Body of pancreas (tissue), 4 donors: ENCODE results near the gene TAP2. TPM values are rescaled to one million over a fixed set of nuclear protein-coding genes. Genes with fewer than 3 reads are reported as not detected.

Experiments used
- ATAC-seq: fragments of 150-250 bp; one replicate; pipeline ENCODE4 v1.9.1; 2016
- DNase-seq, 4 donors: peaks; one replicate each; pipeline ENCODE4 v3.0.0-alpha.2; 2019
- H3K27ac ChIP-seq, 4 donors: fragments of 200-600 bp; sonication (generic); 1 replicate in 3 of 4; 2 replicates in 1 of 4; pipeline versions ENCODE4 v1.5.1 to v1.6.1; 2016 to 2019; ENCODE audit warnings: mild to moderate bottlenecking in 1 of 4, mixed read lengths in 1 of 4, moderate library complexity in 1 of 4
- H3K27me3 ChIP-seq, 2 donors: fragments of 200-600 bp; sonication (generic); one replicate each; pipeline ENCODE4 v1.6.0; 2016; ENCODE audit warnings: mild to moderate bottlenecking in 1 of 2
- H3K36me3 ChIP-seq, 2 donors: fragments of 200-600 bp; sonication (generic); replicated peaks in 1 of 2; 2 replicates each; pipeline ENCODE4 v1.5.1; 2016; ENCODE audit warnings: low read depth in 2 of 2; ENCODE audit not compliant: insufficient read depth in 1 of 2
- H3K4me1 ChIP-seq: fragments of 200-600 bp; sonication (generic); one replicate; pipeline ENCODE4 v1.6.0; 2016
- H3K4me3 ChIP-seq, 2 donors: fragments of 200-600 bp; sonication (generic); 1 replicate in 1 of 2; 2 replicates in 1 of 2; pipeline ENCODE4 v1.5.1; 2016 to 2019
- H3K9me3 ChIP-seq, 3 donors: fragments of 200-600 bp; sonication (generic); 1 replicate in 2 of 3; 2 replicates in 1 of 3; pipeline ENCODE4 v1.5.1; 2016
- CTCF ChIP-seq, 7 experiments: fragments of 450-650 bp in 4 of 7; fragments of 200-600 bp in 3 of 7; sonication (generic) in 3 of 7; IDR thresholded peaks; one replicate each; pipeline ENCODE4 v1.5.1; 2016 to 2019; ENCODE audit warnings: antibody characterized with exemption in 7 of 7
- POLR2A ChIP-seq, 3 donors: fragments of 450-650 bp; IDR thresholded peaks; one replicate each; pipeline ENCODE4 v1.6.1; 2016; ENCODE audit warnings: antibody characterized with exemption in 3 of 3, mild to moderate bottlenecking in 2 of 3
- WGBS, 2 donors: methylation state at CpG; one replicate each; pipeline ENCODE4 v1.1.5; 2017; 5-methylcytosine and 5-hydroxymethylcytosine counted together
- intact Hi-C: fragments of 100-400 bp; cut with DNase I; formaldehyde crosslinking; loops from one replicate; pipeline ENCODE4 v1.15.1; 2023
- total RNA-seq, 2 donors: library from RNA; depleted of rRNA; stranded (reverse); fragments of >200 nt; gene quantifications; one replicate each; pipeline ENCODE4 v1.1.0, GENCODE V29; 2016

TAP2 gene
- total RNA-seq, 2 donors from 2014 or later = 5.2 to 13.8 TPM

- DNase-seq (no peak), ATAC-seq (no peak)
- no peak overlapping the region for H3K4me3 ChIP-seq
- peaks cover 20% of the 10 kb centered on the region for H3K4me1 ChIP-seq
- no peaks in the 10 kb centered on the region for H3K9me3 ChIP-seq
- no peaks in the 10 kb centered on the region for H3K36me3 ChIP-seq
- WGBS, 2 donors = 62 to 70% methylated on average over 8 of the region's 8 CpGs
- intact Hi-C loops = no loop called here
- H3K27ac ChIP-seq = no peak overlapping the region
- no peaks in the 10 kb centered on the region for H3K27me3 ChIP-seq
- no peak for TF ChIP-seq CTCF (IDR thresholded peaks at IDR 0.05)
- TF ChIP-seq POLR2A (IDR thresholded peaks at IDR 0.05) = no peak
These were observed 17.1 kb upstream of the TAP2 start for GRCh38 chr6:32855467-32856174.

DNA sequence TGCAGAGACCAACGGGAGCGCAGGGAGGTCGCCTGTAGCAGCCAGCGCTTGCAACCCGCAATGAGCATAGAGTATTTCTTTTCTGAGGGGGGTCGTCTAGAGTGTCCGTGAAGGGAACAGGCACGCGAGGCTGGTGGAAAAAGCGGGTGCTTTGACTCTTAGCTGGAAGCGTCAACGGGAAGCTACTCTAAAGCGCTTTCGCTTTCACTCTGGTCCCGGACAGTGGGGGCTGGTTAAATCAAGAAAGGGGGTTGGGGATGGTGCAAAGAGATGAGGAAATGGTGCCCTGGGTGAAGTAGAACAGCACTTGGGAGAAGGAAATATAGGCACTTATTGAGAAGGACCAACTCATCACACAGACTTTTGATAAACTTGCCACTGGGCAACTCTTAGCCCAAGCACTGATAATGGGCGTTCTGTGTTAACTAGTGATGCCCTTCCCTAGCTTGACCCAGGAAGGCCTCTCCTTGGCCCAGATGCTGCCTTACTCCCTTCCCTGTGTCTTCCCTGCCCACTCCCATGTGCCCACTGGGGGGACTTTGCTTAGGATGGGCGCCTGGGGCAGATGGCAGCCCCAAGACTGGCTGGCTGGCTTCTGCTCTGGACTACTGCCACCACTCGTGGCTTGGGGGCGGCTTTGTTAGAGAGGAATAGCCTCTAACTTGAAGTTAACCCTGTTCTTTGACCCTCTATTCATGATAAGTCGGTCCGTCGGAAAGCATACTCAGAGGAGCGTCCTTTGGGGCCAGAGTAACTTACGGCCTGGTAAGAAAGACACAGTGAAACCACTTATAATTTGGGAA is 16.0 kb upstream of the TAP2 start:
- TF ChIP-seq POLR2A (IDR thresholded peaks at IDR 0.05) = no peak
- TF ChIP-seq CTCF (IDR thresholded peaks at IDR 0.05) = no peak
- DNase-seq (peak; percentile 29 to 59 (median 36)), ATAC-seq (no peak)
- Histone ChIP-seq H3K4me3 (peak overlapping the region; percentile 74 to 81), H3K36me3 (no peaks in the 10 kb centered on the region), H3K9me3 (no peaks in the 10 kb centered on the region), H3K4me1 (peaks cover 20% of the 10 kb centered on the region), H3K27ac (peak overlapping the region; percentile 95 to 98 (median 98)), H3K27me3 (no peaks in the 10 kb centered on the region)
- intact Hi-C loops = no loop called here
- 18 to 19% methylated on average over 24 of the region's 24 CpGs for WGBS, 2 donors

DNA sequence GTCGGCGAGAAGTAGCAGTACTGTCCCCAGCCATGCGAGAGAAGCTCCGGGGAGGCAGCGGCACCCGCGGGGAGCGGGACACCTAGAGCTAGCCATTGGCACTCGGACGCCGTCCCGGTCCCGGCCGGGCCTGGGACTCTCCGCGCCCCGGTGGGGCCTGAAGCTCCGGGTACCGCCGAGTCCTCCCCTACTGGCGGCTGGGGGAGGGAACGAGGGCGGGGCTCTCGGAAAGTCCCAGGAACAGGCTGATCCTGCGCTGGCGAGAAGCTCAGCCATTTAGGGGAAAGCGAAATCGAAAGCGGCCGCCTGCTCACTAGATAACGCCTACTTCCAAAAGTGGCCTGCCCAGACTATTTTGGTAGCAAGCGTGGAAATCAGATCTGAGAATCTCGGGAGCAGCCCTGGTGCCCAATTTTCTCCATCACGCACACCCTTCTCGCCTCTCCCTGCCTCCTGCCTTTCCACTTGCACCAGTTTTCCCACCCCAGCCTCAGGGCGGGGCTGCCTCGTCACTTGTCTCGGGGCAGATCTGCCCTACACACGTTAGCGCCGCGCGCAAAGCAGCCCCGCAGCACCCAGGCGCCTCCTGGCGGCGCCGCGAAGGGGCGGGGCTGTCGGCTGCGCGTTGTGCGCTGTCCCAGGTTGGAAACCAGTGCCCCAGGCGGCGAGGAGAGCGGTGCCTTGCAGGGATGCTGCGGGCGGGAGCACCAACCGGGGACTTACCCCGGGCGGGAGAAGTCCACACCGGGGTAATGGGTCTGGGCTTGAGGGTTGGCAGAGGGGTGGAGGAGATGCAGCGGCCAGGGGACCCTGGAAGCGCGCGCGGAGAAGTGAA is 15.2 kb upstream of the TAP2 start, which contains the start of the genes PSMB9 and TAP1:
TSS of gene PSMB9 (plus strand) at position 652 of the 835 bp plus-strand sequence. CDS start at position 690, 38 bp downstream.
TSS of gene TAP1 (minus strand) at position 164 of the 835 bp plus-strand sequence. CDS start at position 96, 68 bp downstream.
- intact Hi-C loops = no loop called here
- Histone ChIP-seq H3K4me1 (peaks cover 20% of the 10 kb centered on the region), H3K27ac (peak within 1 kb of the TSS; percentile 95 to 98 (median 98)), H3K36me3 (no peaks in the 10 kb centered on the region), H3K27me3 (no peaks in the 10 kb centered on the region), H3K4me3 (peak within 1 kb of the TSS; percentile 74 to 81), H3K9me3 (no peaks in the 10 kb centered on the region)
- ATAC-seq (peak; percentile 91), DNase-seq (peak; percentile 93 to 97 (median 95))
- TF ChIP-seq CTCF (IDR thresholded peaks at IDR 0.05) (peak; percentile 79 to 99 (median 96)), POLR2A (IDR thresholded peaks at IDR 0.05) (peak; percentile 73 to 97 (median 91))
- 0% methylated on average over 41 to 65 of the region's 68 CpGs for WGBS, 2 donors

DNA sequence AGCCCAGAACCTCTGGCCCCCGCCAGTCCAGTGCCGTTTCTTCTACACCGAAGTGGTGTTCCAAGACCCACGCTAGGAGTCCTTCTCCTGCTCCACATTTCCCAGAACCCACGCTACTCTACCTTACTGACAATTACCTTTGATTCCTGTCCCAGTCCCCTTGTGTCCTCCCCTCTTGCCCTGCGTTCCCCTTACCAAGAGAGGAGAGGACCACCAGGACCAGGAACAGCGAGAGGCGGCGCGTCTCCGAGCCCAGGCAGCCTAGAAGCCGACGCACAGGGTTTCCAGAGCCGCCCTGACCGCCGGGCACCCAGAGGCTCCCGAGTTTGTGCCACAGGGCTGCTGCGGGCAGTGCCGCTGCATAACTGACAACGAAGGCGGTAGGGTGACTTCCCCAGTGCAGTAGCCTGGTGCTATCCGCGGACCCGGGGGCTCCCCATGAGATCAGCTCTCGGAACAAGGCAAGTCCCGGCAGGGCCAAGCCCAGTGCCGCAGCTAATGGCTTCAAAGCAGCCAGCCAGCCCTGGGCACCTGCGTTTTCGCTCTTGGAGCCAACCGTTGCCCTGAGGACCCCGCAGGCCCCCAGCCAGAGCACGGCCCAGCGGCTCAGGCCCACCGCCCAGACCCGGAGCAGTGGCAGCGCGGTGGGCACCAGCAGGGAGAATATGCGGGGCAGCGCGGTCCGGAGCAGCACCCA is 14.5 kb upstream of the TAP2 start:
- WGBS, 2 donors = 0% methylated on average over 17 to 40 of the region's 41 CpGs
- H3K4me1 ChIP-seq = peaks cover 20% of the 10 kb centered on the region
- TF ChIP-seq CTCF (IDR thresholded peaks at IDR 0.05) = no peak
- no peak for TF ChIP-seq POLR2A (IDR thresholded peaks at IDR 0.05)
- DNase-seq (peak; percentile 59 to 69 (median 64)), ATAC-seq (peak; percentile 29)
- H3K27me3 ChIP-seq = no peaks in the 10 kb centered on the region
- H3K36me3 ChIP-seq = peaks cover 0 to 4% of the 10 kb centered on the region in 2 donors
- peak overlapping the region; percentile 95 to 98 (median 98) for H3K27ac ChIP-seq
- no peaks in the 10 kb centered on the region for H3K9me3 ChIP-seq
- peak overlapping the region; percentile 74 to 81 for H3K4me3 ChIP-seq
- intact Hi-C loops = no loop called here
